ENCODE measurements around the gene PILRA.
"Not testable (repeated sequence)": the region's sequence is repeated elsewhere in the genome, so short reads cannot be mapped to it uniquely, and the experiment has no call there.

Gene PILRA

DNA sequence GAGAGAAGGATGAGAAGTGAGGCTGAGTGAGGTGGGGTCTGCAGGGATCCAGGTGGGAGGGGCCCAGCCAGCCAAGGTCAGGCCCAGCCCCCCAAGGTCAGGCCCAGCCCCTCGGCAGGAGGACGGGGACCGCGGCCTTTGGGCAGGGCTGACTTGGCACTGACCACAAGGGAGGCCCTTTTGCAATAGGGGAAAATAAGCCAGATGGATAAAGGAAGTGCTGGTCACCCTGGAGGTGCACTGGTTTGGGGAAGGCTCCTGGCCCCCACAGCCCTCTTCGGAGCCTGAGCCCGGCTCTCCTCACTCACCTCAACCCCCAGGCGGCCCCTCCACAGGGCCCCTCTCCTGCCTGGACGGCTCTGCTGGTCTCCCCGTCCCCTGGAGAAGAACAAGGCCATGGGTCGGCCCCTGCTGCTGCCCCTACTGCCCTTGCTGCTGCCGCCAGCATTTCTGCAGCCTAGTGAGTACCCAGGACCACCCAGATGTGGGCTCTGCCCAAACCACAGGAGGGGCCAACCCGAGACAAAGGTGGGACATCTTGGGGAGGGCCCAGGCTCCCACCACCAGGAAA is at the start of gene PILRA:
Gene PILRA (plus strand): TSS at position 227 of the 571 bp plus-strand sequence. CDS start 170 bp downstream, at position 397.
- DNase-seq = peak; percentile 33

DNA sequence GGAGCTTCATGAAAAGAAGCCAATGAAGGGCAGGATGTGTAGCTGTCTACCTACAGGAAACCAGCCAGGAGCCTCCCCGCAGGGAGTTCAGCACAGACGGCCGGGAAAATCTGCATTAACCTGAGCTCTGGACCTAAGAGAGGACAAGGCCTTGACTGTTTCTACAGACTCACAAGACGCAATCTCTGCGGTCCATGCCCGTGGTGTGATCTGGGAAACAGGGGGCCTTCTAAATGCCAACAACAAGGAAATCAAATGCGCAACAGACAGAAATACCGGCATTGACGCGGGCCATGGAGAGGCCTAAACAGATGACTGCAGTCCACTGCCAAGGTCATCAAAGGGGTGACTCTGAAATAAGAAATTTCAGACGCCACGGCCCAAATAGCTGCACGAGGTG is 49.1 kb upstream of the PILRA start:
- not testable (repeated sequence) for DNase-seq

DNA sequence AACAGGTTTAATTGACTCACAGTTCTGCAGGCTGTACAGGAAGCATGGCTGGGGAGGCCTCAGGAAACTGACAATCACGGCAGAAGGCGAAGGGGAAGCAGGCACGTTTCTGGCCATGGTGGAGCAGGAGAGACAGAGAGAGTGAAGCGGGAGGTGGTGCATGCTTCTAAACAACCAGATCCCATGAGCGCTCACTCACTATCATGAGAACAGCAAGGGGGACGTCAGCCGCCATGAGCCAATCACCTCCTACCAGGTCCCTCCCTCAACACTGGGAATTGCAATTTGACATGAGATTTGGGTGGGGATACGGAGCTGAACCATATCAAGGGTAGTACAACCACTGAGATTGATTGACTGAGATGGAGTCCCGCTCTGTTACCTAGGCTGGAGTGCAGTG is 47.6 kb upstream of the PILRA start:
- DNase-seq = not testable (repeated sequence)

DNA sequence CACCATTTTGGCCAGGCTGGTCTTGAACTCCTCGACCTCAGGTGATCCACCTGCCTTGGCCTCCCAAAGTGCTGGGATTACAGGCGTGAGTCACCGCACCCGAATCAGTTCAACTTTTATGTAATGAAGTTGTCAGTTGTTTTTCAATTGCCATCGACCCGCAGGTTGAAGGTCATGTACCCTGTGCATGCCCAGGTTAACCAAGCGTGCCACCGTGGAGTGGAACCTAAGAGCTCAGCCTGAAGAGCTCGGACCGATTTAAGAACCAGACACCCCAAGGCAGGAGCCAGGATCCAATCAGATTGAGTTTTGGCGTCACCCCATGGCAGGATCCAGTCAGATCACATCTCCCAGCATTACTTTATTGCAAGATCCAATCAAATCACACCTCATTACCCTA is 46.4 kb upstream of the PILRA start:
- not testable (repeated sequence) for DNase-seq

DNA sequence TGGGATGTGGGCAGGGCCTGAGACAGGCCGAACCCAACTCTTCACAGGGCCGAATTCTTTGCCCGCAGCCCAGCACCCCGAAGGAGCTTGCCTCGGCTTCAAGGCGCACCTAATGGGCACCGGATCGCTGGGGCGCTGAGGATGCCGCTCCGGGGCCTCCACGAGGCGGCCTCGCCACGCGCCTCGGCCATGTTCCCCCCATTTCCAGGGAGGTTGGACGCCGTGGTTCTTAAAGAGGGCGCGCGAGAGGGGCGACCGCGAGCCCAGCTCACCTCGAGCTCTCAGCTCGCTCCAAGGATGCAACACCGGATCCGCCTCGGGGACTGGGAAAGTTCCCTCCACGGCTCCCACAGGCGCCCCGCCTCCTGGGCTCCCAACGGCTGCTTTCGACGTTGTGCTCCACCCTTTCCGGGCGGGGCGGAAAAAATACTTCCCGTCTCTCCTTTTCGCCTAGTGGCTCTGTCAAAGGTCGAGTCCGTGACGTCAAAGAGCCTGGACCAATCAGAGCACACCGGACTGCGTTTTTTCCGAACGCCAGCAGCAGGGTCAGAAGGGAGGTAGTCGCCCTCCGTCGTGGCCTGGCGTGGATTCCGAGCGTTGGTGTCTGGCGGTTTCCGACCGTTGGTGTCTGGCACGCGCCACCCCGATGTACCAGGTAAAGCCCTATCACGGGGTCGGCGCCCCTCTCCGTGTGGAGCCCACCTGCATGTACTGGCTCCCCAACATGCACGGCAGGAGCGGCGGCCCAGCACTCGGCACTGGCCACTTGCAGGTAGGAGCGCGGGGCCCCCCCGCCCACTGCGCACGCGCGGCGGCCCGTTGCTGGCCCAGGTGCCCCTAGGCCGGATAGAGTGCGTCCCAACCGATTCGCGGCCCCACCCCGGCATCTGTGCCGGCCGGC is 37.5 kb upstream of the PILRA start:
- DNase-seq = peak; percentile 94

DNA sequence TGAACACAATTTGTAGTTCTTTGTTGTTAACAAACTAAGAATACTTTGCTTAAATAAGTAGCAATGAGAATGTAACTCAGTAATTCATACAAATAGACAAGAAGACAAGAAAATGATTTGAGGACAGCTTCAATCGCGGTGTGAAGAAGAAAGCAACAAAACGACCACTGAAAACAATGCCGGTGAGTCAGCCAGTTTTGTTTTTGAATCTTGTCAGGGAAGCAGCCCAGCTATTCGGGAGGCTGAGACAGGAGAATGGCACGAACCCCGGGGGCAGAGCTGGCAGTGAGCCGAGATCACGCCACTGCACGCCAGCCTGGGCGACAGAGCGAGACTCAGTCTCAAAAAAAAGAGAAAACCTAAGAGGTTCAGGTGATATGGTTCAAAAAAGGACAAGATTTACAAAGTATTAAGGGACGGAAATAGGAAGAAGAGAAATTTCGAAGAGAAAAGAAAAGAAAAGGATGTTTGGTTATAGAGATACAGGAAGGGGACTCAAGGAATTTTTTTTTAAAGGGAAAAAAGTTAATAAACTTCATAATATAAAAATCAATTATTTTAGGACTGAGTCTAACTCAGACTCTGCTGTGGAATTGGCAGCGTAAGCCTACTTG is 35.1 kb upstream of the PILRA start:
- DNase-seq = not testable (repeated sequence)

DNA sequence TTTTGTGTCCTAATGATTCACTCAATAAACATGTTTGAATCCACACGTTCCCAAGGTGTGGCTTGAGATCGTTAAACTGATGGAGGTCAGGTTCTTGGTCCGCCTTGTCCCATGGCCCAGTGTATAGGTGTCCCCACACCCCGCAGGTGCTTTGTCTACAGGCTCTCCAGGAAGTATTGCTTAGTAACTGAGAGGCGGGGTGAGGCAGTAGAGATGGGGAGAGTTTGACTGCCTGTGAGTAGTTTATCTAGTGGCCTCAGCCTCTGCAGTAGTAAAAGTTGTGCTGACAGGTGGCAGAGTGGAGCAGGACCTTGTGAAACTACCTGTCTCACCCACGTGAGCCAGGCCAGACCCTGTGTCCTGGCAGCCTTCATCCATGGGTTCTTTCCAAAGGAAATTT is 32.0 kb upstream of the PILRA start:
- not testable (repeated sequence) for DNase-seq

DNA sequence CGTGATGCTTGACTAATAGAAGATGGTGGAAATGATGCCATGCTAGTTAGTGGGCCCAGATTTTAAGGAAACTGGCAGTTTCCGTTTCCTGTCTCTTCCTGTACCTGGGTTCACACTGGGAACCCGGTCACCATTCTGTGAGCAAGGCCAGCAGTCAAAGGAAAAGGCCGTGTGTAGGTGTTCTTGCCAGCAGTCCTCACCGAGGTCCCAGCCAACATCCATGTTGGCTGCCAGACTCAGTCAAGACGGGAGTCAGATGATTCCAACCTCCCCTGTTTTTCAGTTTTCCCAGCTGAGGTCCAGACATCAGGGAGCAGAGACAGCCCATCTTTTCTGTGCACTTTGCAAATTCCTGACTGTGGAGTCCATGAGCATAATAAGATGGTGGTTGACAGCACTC is 30.5 kb upstream of the PILRA start:
- no peak for DNase-seq

DNA sequence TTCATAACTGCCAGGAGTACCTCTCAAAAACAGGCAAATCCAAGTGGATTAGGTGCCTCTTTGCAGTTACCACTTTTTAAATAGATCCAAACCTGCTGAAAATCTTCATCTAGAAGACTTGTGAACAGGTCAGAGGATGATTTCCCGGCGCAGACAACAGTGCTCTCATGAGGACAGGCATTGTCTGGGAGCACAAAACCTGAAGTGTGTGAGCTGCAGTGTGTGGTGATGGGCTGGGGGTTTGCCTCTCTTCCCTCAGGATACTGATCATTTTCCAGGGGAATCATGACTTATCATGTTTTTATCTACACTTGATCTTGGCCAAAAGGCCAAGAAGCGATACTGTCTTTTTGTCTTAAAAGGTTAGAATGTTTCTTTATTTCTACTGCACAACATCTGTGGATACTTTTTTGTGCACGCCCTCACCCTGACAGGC is 29.1 kb upstream of the PILRA start:
- DNase-seq = not testable (repeated sequence)

DNA sequence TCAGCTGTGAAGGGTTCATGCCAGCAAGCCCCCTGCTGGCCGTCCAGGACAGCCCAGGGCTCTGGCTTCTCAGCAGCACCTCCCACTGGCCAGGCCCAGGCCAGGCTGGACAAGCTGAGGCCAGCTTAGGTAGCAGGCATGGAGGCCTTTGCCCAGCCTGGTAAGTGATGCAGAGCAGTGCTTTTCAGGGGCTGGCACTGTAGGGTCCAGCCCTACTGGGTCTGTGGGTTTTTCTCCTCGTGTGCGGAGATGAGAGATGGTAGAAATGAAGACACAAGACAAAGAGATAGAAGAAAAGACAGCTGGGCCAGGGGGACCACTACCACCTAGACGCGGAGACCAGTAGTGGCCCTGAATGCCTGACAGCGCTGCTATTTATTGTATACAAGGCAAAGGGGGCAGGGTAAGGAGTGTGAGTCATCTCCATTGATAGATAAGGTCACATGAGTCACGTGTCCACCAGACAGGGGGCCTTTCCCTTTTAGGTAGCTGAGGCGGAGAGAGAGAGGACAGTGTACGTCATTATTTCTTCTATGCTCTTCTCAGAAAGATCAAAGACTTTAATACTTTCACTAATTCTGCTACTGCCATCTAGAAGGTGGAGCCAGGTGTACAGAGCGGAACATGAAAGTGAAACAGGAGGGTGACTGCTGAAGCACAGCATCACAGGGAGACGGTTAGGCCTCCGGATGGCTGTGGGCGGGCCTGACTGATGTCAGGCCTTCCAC is 28.6 kb upstream of the PILRA start:
- not testable (repeated sequence) for DNase-seq

DNA sequence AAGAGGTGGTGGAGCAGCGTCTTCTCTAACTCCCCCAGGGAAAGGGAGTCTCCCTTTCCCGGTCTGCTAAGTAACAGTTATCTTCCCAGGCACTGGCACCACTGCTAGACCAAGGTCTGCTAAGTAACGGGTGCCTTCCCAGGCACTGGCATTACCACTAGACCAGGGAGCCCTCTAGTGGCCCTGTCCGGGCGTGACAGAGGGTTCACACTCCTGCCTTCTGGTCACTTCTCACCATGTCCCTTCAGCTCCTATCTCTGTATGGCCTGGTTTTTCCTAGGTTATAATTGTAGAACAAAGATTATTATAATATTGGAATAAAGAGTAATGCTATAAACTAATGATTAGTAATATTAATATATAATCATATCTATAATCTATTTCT is 28.0 kb upstream of the PILRA start:
- peak; percentile 49 for DNase-seq

DNA sequence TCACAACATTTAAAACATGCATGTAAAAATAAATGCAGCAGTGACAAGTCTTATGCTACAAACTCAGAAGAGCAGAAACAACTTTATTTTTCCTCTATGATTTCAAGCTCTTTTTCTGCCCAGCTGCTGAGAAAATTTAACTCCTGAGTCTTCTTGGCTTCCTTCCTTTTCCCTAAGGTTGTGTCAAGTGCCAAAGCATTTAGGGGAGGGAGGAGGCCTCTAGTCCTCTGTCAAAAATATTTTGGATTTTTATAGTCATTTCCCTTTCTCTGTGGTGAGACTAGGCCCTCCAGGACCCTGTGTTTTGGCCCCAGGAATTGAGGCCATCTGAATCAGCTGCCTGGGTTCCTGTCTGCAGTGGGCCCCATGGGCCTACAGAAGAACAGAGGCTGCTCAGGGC is 26.4 kb upstream of the PILRA start:
- no peak for DNase-seq

DNA sequence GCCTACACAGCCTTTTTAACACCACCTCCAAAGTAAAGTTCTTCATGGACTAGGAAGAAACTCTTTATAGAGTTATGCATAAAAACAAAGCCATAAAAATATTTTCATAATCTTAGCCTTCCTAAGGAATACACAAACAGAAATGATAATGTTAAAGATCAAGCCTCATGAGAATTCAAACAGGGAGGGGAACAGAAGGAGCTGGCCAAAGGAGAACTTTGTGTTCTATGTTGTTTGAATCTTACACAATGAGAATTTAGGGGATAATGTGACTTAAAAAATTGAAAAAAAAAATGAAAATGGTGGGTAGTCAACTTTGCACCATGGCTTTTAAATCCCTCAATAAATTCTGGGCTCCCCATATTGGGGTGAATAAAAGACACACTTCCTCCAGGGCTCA is 24.5 kb upstream of the PILRA start:
- no peak for DNase-seq

DNA sequence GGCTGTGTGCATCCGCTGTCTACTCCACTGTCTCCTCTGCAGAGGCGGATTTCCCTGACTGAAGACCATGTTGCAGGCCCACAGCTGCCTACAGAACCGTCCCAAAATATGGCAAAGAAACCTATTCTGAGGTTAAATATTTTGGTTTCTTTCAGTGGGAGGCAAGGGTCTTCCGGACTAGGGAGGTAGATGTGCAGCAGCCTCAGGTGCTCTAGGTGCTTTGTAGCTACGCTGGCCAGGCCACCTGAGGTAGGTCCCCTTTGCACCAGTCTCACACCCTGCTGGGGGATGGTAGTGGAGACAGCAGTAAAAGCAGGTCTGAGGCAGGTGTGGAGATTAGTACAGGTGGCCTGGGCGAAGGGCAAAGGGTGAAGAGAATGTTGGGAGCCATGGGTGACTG is 23.5 kb upstream of the PILRA start:
- no peak for DNase-seq

DNA sequence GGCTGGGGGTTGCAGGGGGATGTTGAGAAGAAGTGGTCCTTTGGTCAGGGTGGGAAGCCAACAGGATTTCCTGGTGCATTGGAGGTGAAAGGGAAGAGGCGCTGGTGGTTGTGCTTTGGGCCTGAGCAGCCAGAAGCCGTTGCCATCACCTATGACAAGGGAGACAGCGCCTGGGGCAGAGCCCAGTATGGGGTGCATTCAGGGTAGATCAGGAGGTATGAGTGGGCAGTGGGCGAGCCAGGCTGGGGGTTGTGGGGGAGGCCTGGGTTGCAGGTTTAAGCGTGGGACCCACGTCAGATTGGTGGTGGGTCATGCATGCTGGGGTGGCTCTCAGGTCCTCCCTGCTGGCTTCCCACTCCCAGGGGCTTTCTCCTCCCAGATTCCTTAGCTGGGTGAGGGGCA is 21.6 kb upstream of the PILRA start:
- no peak for DNase-seq

DNA sequence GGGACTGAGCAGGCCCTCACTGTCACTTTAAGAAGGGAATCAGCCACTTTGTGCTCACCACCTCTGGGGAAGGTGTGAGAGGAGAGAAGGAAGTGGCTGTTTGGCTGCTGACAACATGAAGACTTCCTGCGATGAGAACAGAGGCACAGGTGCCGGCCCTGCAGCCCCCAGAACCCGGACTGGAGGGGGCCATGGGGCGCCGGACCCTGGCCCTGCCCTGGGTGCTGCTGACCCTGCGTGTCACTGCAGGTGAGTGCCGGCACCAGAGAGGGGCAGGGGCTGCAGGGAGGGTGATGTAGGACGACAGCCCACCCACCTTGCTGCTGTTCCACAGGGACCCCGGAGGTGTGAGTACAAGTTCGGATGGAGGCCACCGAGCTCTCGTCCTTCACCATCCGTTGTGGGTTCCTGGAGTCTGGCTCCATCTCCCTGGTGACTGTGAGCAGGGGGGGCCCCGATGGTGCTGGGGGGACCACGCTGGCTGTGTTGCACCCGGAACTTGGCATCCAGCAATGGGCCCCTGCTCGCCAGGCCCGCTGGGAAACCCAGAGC is 21.0 kb upstream of the PILRA start:
- not testable (repeated sequence) for DNase-seq

DNA sequence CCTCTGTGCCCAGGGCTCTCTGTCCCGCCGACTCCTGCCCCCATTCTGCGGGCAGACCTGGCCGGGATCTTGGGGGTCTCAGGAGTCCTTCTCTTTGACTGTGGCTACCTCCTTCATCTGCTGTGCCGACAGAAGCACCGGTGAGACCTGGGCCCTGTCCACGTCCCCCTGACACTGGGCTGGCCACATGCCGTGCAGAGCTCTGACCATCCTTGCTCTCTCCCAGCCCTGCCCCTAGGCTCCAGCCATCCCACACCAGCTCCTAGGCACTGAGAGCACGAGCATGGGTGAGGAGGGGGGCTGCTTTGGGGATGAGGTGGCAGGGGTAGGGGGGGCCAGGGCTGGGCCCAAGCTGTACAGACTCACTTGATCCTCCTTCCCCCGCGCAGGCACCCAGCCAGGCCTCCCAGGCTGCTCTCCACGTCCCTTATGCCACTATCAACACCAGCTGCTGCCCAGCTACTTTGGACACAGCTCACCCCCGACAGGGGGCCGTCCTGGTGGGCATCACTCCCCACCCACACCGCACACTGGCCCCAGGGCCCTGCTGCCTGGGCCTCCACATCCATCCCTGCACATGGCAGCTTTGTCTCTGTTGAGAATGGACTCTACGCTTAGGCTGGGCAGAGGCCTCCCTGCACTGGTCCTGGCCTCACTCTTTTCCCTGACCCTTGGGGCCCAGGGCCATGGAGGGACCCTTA is 20.2 kb upstream of the PILRA start:
- no peak for DNase-seq

DNA sequence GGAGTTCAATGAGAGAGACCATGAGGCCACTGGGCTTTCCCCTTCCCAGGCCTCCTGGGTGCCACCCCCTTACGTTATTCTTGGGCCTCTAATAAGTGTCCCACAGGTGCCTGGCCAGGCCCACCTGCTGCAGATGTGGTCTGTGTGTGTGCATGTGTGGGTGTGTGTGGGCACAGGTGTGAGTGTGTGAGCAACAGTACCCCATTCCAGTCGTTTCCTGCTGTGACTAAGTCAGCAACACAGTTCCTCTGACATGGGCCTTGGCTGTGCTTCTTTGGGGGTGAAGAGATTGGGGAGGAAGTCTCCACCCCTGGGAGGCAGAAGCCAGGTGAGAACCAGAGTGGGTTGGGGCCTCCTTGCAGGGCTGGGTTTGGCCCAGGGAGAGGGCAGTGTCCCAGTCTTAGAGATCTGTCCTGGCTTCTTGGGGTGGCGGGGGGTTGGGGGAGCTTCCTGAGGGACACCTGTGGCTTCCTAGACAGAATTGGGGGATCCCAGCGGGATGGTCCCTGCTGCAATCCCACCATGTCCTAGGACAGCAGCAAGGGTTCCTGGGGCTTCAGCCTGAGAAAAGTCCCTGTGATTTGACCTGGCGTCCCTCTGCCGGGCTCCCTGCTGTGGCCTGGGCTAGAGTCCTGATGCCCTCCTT is 19.5 kb upstream of the PILRA start:
- no peak for DNase-seq

DNA sequence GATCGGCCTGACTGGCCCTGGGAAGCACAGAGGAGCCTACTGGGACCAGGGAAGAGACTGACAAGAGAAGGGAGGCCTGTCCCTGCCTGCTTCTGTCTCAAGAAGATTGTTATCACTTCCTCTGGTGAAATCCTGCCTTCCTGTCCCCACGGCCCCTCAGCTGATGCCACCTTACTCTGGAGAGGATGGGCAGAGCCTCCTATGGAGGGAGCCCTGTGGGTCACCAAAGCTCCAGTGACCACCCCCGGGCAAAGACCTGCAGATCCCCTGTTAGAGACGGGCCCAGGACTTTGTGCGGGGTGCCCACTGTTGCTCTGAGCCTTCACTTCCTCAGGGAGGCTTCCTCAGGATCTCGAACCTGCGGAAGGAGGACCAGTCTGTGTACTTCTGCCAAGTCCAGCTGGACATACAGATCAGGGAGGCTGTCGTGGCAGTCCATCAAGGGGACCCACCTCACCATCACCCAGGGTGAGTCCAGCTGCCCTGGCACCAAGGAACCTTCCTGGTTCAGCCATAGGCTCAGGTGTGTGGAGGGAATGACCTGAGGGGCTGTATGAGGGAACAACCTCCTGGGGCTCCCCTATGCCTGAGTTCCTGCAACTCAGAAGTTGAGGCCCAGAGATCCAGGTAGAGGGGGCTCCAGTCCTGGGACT is 16.7 kb upstream of the PILRA start:
- DNase-seq = peak; percentile 30

DNA sequence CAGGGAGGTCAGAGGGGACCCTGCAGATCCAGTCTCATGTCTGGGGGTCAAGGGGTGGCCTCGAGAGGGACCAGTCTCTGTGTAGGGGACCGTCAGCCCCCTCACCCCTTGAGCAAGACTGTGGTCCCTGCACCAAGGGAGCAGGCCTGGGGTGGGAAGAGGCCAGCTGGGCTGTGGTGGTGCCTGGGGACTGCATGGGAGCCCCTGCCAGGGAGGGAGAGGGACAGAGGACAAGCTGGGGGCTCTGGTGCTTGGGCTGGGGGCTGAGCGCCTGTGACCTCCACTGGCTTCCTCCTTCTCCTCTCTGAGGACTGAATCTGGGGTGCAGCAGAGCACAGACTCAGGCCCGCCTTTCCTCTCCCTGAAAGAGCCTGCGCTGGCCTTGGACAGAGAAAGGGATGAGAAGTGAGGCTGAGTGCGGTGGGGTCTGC is 16.1 kb upstream of the PILRA start:
- no peak for DNase-seq

Data from femur (tissue), 1 donor.